HG03097 (cell line): Measurements from ENCODE around the gene GOLGA6B.
"Not testable (repeated sequence)": the region's sequence is repeated elsewhere in the genome, so short reads cannot be mapped to it uniquely, and the experiment has no call there.

Source experiments
- ATAC-seq: cut with Tn5 transposase; IDR thresholded peaks from one replicate; pipeline ENCODE4 v1.9.1; 2021; ENCODE audit not compliant: unreplicated experiment, low FRiP score

Gene GOLGA6B, protein sequence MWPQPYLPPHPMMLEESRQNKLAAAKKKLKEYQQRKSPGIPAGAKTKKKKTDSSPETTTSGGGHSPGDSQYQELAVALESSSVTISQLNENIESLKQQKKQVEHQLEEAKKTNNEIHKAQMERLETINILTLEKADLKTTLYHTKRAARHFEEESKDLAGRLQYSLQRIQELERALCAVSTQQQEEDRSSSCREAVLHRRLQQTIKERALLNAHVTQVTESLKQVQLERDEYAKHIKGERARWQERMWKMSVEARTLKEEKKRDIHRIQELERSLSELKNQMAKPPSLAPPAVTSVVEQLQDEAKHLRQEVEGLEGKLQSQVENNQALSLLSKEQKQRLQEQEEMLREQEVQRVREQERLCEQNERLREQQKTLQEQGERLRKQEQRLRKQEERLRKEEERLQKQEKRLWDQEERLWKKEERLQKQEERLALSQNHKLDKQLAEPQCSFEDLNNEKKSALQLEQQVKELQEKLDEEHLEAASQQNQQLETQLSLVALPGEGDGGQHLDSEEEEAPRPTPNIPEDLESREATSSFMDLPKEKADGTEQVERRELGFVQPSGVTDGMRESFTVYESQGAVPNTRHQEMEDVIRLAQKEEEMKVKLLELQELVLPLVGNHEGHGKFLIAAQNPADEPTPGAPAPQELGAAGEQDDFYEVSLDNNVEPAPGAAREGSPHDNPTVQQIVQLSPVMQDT

DNA sequence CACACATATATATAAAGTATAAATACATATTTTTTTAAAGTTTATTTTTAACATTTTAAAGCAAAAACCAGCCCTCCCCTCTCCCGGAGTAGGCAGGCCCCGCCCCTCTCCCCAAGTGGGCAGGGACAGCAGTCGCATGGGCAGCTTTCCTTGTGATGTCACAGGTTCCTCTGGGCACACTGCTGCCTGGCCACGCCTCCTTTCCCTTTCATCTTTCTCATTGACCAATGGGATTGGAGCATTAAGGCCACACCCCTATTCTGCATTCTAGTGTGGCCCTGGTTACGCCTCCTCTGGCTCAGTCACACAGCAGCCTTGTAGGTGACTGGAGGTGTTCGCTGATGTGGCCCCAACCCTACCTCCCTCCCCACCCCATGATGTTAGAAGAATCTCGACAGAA is at the start of gene GOLGA6B:
Gene GOLGA6B (plus strand): TSS at position 301 of the 400 bp plus-strand sequence. CDS start 41 bp downstream, at position 342.
- not testable (repeated sequence) for ATAC-seq

DNA sequence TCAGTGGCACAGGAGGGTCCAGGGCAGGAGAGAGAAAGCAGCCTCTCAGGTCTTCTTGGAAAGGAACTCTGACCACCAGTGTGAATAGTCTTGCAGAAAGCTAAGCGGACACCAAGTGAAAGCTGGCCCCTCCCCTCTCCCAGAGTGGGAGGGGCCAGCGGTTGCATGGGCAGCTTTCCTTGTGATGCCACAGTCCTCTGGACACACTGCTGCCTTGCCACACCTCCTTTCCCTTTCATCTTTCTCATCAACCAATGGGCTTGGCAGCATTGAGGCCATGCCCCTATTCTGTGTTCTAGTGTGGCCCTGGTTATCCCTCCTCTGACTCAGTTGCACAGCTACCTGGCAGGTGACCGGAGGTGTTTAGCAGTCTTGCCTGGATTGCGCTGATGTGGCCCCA is 49.7 kb upstream of the GOLGA6B start:
- no peak for ATAC-seq

DNA sequence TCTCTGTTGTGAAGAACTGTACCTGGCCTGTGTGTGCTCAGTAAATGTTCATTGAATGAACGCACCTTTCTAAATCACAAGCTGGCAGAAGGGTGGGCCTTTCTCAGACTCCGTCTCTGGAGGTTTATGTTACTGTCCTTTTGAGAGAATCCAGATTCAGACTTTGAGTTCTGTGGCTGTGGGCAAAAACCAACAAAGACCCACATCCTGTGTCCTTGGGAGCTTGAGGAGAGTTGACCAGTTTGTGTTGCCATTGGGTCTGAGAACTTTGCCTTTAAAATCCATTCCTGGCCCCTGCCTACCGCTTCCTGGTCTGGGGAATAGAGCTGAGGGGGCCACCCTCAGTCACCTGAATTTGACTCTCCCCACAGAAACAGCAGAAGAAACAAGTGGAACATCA is 46.4 kb upstream of the GOLGA6B start:
- ATAC-seq: not testable (repeated sequence)

DNA sequence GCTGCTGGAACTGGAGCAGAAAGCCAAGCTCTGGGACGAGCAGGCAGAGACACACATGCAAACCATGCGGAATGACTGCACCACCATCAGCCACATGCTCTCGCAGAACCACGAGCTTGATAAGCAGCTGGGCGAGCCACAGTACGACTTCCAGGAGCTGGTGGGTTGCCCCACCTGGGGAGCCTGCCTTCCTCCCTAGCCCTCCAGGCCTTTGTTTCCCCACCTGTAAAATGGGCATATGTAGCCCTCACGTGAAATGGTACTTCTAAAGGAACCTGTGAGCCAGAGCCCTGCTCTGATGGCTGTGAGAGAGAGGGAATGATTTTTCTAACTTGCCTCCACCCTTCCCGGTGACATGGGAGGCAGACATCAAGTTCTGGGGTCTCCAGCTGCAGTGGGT is 44.6 kb upstream of the GOLGA6B start:
- no peak for ATAC-seq

DNA sequence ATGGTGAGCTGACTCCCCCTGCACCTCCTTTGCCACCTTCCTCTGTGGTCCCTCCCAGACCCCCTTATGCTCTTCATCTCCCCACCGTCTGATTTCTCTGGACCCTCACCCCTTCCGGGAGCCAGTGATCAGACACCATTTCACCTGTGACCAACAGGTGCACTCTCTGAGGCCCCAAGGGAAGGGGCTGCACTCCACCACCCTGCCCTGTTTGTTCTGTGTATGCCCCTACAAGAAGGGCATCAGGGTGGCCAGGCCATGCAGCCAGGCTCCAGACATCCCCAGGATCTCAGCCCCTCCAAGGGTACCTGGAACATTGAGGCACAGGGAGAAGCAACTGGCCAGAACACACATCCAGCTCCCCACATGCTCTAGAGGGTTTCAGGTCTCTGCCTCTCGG is 42.2 kb upstream of the GOLGA6B start:
- ATAC-seq: not testable (repeated sequence)

DNA sequence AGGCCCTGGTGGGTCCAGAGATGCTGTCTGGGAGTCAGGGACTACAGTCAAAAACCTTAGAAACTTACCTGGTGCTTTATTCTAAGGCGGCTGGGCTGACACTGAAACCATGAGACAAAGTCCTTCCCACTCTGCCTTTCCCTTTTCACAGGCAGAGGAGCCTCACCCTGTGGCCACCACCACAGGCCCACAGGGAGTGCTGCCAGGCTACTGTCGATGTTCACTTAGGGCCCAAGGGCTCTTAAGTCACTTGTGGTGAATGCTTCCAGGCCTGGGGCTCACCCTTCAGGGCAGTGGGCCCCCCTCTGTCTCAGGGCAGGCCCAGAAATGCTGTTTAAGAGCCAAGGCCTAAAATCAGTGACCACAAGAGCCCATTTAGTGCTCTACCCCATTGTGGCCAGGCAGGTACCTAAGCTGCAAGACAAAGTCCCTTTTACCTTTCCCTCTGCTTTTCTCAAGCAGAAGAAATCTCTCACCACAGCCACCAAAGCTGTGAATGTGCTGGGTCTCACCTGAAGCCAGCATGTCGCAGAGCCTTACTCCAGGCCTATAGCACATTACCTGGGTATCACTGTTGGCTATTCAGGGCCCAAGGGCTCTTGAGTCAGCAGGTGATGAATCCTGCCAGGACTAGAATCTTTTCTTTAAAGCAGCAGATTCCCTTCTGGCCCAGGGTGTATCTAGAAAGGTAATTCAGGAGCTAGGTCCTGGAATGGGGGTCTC is 39.5 kb upstream of the GOLGA6B start:
- ATAC-seq: no peak

DNA sequence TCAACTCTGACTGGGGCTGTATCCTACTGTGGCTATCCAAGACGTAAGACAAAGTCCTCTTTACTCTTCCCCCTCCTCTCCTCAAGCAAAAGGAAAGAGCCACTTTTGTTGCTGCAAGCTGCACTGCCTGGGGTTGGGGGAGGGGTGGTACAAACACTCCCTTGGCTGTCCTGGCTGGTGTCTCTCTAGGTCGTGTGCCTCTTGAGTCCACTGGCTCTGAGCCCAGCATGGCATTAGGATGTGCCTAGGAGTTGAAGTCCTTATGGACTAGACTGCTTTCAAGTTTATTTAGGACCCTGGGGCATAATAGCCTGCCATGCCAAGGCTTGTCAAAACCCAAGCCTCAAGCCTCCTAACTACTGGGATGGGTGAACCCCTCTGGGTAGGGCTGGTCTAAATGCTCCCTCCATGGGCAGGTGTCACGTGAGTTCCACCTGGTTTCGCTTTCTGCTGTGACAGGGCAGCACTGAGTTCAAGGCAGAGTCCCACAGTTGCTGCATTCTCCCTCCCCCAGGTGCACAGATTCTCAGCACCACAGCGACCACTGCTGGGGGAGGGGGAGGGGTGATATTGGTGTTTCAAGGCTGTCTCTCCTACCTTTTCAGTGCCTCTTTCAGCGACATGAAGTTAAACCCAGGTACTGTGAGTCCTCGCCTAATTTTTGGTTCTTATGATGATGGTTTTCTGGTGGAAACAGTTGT is 38.8 kb upstream of the GOLGA6B start:
- ATAC-seq: not testable (repeated sequence)

DNA sequence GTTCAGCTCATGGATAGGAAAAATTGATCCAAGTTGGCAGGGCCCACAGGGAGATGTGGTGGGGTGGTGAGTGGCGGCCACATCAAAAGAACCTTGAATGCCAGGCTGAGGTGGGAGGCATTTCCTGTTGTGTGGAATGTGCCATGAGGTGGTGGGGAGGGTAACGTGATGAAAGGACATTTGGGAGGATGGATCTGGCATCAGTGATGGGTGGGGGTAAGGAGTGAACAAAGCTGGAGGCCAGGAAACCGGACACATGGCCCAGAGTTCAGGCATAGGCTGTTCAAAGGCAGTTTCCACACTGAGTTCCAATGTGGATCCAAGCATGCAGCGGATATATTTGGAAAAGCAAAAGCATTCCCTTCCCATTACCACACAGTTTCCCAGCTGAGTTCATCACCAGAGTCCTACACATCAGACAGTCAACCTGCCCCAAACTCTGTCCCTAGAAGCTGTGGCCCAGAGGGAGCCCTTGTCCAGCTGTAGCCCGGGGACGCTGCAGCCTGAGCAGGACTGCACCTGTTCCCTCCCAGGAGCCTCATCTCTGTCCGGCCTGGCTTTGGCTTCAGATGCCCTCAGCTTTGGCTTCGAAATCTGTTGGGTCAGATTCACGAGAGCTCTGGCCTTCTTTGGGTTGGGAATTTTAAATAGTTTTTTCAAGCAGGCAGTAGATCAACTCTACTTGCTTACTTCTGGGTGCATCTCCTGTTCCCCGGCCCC is 37.8 kb upstream of the GOLGA6B start:
- ATAC-seq: no peak

DNA sequence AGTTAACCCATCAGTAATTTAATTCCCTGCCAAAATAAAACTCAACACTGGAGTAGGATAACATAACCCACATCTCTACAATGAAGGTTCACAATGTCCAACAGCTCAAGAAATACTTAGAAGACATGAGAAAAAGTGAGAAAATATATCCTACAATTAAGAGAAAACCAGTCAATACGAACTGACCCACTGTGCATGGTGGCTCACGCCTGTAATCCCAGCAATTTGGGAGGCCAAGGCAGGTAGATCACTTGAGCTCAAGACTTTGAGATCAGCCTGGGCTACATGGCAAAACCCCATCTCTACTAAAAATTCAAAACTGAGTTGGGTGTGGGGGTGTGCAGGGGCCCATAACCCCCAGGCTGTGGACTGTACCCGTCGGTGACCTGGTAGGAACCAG is 30.6 kb upstream of the GOLGA6B start:
- not testable (repeated sequence) for ATAC-seq

DNA sequence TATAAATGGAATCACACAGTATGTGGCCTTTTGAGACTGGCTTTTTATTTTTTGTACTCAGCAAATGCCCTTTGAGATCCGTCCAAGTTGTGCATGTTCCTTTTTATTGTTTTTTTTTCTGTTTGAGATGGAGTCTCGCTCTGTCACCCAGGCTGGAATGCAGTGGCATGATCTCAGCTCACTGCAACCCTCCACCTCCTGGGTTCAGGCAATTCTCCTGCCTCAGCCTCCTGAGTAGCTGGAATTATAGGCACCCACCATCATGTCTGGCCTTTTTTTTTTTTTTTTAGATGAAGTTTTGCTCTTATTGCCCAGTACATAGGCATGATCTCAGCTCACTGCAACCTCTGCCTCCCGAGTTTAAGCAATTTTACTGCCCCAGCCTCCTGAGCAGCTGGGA is 28.3 kb upstream of the GOLGA6B start:
- not testable (repeated sequence) for ATAC-seq

DNA sequence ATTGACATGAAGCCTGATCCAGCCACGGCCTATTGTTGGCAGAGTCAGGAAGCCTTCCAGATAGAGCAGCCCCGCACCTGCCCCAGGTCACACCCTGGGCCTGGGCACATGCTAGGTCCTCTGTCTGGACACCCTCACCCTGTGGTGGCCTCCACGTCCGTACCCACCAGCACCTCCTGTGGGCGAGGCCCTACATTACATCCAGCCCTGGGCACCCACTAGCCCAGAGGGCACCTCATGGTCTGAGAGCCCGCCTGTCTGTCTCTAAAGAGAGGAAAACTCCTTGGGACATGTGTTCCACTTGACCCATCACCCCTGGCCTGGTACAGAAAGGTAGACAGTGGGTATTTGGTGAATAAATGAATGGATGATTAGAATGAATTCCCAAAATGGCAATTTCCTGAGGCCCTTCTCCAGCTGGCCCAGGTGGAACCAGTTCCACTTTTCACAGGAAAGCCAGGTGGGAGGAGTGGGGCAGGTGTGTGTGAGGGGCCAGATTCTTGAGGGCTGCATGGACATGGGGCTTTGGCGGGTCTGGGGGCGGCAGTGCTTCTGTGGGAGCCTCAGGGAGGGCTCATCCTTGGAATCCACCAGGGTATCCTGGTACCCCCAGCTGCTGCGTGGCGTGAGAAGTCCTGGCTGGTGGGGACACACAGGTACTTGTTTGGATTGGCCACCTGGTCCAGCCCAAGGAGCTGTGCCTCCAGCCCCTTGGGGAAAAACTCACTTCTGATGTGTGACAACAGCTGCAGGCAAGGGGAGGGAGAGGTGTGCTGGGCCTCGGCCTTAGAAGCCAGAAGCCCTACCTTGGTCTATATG is 26.0 kb upstream of the GOLGA6B start:
- not testable (repeated sequence) for ATAC-seq

DNA sequence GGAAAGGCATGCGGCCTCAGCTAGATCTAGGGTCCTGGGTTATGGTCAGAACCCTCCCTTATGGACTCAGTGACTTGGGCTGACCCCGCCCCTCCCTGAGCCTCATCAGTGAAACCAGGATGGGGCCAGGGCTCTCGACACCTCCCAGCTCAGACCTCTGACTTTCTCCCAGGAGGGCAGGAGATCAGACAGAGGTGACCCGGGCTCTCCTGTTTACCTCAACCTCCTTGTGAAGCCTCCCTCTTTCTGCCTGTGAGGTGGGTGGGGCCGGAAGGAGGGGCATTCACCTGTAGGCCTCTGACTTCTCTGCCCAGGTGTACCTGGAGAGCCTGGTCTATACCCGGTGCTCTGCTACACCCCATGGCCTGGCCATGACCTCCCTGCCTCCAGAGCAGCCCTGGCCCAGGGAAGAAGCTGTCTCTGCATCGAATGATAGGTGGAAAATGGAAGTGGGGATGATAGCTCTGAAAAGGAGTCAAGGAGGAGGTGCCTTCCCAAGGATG is 25.4 kb upstream of the GOLGA6B start:
- not testable (repeated sequence) for ATAC-seq

DNA sequence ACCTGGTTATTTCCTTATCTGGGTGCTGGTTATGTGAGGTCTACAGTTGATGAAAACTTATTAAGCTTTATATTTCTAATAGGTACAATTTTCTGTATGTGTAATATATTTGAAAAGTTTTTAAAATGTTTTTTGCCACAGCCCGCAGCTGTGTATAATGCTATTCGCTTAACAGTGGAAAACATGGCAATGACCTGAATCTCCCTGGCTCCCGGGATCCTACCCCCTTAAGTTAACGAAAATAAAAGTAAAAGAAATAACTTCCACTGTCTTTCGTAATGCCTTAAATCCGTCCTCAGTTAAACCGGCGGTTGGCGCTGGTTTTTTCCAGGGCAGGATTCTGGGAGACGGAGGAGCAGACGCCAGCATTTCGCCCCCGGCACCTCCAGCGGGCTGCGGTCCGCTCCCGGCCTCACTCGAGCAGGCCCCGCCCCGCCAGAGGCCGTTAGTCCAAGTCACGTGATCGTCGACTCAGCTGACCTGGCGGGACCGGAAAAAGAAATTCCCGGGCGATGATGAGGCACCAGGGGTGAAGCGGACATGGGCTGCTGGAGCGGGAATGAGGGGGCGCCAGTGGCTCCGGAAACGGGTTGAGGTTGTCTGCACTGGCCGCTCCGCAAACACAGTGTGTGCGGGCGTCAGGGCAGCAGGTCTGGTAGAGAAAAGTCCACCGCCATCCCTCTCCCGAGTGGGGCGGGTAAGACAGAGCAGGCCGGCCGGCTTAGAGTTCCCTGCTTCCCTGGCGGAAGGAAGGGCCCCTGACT is 17.8 kb upstream of the GOLGA6B start:
- ATAC-seq: not testable (repeated sequence)

DNA sequence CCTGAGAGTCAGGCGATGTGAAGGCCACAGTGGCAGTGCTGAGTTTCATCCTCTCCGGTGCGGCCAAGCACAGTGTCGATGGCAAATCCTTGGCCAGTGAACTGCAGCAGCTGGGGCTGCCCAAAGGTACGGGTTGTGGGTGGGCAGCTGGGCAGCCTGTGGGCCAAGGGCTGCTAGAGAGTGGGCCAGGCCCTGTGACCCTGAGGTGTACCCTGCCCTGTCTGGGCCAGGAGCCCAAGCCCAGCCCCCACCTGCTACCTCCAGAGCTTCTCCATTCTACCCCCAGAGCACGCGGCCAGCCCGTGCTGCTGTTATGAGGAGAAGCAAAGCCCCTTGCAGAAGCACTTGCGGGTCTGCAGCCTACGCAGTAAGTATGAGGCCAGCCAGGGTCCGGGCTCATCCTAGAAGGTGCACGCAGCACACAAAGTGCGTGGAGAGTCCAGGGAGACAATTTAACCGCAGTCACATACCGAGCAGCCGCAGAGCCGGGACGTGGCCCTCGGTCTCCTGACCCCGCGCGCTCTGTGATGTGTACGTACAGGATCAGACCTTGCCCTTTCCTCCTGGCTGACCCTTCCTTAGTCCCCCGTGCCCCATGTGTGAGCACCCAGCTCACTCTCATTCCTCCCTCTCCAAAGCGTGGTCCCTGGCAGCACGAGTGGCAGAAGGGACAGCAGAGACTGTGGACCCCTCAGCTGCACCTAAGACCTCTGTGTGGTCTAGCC is 14.6 kb upstream of the GOLGA6B start:
- not testable (repeated sequence) for ATAC-seq

DNA sequence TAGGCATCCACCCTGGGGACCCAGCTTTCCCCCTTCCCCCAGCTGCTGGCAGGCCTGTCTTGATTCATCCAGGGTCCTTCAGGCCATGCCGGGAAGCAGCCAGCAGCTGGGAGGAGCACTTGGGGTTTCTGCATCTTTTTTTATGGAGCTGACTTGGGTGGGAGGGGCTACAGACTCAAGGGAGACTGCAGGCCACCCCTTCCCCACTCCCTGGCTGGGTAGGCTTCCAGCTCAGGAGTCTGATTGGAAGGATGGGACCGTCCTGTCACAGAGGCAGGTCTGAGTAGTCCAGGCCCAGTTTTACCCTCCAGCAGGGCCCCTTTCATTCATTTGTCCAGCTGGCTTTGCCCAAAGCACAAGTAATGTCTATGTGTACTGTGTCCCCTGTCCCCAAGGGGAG is 12.2 kb upstream of the GOLGA6B start:
- ATAC-seq: not testable (repeated sequence)

DNA sequence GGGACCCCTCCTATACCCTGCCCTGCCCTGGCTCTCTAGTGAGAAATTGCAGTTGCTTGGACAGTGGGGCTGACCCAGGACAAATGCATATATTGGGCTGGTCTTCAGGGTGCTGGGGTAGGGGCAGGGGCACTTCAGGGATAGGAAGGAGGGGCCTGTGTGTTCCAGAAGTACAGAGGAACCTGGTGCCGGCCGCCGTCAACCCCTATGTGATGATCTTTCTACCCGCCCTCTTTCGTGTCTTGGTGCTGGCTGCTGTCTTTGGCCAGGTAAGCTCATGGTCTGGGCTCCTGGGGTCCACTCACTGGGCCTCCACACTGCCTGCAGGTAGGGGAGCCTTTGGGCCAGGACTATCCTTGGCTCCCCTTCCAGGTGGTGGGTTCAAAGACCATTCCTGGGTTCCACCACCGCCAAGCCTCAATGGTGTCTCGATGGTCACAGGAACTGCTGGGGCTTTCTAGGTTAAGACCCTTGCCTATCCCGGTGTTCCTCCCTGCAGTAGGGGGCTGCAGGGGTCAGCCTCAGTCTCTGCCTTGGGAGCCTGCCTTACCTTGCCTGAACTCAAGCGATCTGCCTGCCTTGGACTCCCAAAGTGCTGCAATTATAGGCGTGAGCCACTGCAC is 5.8 kb upstream of the GOLGA6B start:
- not testable (repeated sequence) for ATAC-seq

DNA sequence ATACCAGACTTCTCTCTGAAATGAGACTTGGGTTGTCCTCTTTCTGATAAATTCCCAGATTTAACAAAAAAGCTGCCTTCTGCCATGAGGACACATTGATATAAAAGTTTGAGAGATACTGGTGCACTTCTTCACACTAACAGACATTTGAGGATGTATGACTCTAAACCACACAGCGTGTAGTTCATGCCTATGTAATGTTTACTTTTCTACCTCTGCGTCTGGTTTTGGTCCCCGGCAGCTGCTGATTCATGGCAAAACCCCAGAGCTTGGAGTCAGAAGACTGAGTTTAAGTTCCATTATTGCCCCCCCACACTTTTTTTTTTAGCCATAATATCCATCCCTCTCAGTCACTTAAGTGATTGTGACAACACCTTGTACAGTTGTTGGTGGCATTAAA is 1.5 kb downstream of the GOLGA6B start:
- not testable (repeated sequence) for ATAC-seq
